Esophagus muscularis mucosa (tissue), 4 donors: ENCODE data around the gene CNTFR.

Experiments used
- EP300 ChIP-seq: sonication (generic); formaldehyde crosslinking; IDR thresholded peaks from one replicate; pipeline ENCODE4 v1.6.1; 2017; ENCODE audit warnings: antibody characterized with exemption
- POLR2A ChIP-seq: fragments of 450-650 bp; IDR thresholded peaks from one replicate; pipeline ENCODE4 v1.6.1; 2017; ENCODE audit warnings: antibody characterized with exemption, moderate library complexity, mild to moderate bottlenecking, low read depth
- TF ChIP-seq, protein P1 (sequence below), 3 experiments: fragments of 200-600 bp in 2 of 3; fragments of 450-650 bp in 1 of 3; sonication (generic) in 2 of 3; IDR thresholded peaks; one replicate each; pipeline ENCODE4 v1.5.1; 2017 to 2019; ENCODE audit warnings: antibody characterized with exemption in 3 of 3, mild to moderate bottlenecking in 2 of 3, moderate library complexity in 1 of 3

GRCh38 chr9:34579808-34580163 lies 9.7 kb downstream of the CNTFR start:
- TF ChIP-seq, protein P1, sequence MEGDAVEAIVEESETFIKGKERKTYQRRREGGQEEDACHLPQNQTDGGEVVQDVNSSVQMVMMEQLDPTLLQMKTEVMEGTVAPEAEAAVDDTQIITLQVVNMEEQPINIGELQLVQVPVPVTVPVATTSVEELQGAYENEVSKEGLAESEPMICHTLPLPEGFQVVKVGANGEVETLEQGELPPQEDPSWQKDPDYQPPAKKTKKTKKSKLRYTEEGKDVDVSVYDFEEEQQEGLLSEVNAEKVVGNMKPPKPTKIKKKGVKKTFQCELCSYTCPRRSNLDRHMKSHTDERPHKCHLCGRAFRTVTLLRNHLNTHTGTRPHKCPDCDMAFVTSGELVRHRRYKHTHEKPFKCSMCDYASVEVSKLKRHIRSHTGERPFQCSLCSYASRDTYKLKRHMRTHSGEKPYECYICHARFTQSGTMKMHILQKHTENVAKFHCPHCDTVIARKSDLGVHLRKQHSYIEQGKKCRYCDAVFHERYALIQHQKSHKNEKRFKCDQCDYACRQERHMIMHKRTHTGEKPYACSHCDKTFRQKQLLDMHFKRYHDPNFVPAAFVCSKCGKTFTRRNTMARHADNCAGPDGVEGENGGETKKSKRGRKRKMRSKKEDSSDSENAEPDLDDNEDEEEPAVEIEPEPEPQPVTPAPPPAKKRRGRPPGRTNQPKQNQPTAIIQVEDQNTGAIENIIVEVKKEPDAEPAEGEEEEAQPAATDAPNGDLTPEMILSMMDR (IDR thresholded peaks at IDR 0.05) = no peak
- TF ChIP-seq EP300 = no peak
- TF ChIP-seq POLR2A = no peak
